OCI-LY1 (cell line): ENCODE measurements around the gene ADPRM.

Experiments
- EZH2 ChIP-seq: fragments of 200-600 bp; sonication (generic), shearing (Covaris generic); IDR thresholded peaks from 2 replicates; pipeline ENCODE4 v1.8.0; 2017; ENCODE audit warnings: borderline replicate concordance, mixed run types, mild to moderate bottlenecking, antibody characterized with exemption, low read length, moderate library complexity, mixed read lengths
- TF ChIP-seq, protein P1 (sequence below): fragments of 200-600 bp; sonication (generic), shearing (Covaris generic); IDR thresholded peaks from 2 replicates; pipeline ENCODE4 v1.5.1; 2017; ENCODE audit warnings: mild to moderate bottlenecking, antibody characterized with exemption, low read length, moderate library complexity, mixed read lengths

DNA sequence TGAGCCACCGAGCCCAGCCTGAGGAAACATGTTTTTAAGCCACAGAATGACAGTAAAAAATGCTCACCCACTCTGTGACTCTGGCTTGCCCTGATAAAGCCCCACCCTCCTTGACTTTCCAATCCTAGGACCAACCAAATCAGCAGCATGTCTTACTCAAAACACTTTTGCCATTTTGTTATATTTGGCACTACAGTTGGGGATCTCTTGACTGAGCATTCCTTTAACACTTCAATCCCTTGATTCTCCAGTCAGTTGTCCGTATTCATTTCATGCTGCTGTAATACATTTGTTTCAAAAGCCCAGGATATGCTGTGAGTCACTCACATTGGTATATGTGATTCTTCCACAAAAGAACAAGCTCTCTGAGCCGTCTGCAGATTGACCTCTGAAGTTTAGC, 48.4 kb upstream of the ADPRM start:
- TF ChIP-seq, protein P1, sequence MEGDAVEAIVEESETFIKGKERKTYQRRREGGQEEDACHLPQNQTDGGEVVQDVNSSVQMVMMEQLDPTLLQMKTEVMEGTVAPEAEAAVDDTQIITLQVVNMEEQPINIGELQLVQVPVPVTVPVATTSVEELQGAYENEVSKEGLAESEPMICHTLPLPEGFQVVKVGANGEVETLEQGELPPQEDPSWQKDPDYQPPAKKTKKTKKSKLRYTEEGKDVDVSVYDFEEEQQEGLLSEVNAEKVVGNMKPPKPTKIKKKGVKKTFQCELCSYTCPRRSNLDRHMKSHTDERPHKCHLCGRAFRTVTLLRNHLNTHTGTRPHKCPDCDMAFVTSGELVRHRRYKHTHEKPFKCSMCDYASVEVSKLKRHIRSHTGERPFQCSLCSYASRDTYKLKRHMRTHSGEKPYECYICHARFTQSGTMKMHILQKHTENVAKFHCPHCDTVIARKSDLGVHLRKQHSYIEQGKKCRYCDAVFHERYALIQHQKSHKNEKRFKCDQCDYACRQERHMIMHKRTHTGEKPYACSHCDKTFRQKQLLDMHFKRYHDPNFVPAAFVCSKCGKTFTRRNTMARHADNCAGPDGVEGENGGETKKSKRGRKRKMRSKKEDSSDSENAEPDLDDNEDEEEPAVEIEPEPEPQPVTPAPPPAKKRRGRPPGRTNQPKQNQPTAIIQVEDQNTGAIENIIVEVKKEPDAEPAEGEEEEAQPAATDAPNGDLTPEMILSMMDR = no peak
- no peak for TF ChIP-seq EZH2
